ENCODE data around the gene POU3F4. TPM values are rescaled to one million over a fixed set of nuclear protein-coding genes. Genes with fewer than 3 reads are reported as not detected.

Gene POU3F4
- total and polyA plus RNA-seq, 2 of the 8 experiments (the other 6 are each of a cell fraction or from before 2014, with no cell fraction given): 1.1 to 1.9 TPM

DNA sequence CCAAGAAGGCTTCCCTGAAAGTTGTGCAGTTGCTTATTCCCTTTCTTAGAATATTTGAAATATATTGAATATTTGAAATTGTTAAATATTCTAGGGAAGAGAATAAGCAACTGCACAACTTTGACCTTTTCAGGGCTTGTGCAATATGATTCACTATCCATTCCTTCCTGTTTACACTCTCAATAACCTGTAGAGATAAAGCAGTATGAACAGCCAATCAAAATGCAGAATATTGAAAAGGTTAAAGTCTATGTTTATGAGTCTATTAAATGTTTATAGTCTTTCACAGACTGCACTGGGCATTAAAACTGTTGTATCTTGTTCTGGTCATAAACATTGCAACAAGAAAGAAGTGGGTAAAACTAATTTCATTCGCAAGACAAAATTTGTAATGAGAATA lies 13.8 kb downstream of the POU3F4 start:
- H3K23me2 ChIP-seq (ENCODE audit: low read depth, low read length): no peaks in the 10 kb centered on the region
- no peak overlapping the region for H2BK20ac ChIP-seq (ENCODE audit: low read length)
- H4K20me1 ChIP-seq (replicated peaks in 1 of 2; ENCODE audit: control insufficient read depth in 1 of 2, insufficient read depth in 2 of 2, low read length in 2 of 2): no peaks in the 10 kb centered on the region
- no peak overlapping the region for H3K14ac ChIP-seq (ENCODE audit: insufficient read length)
- H3K9me3 ChIP-seq (ENCODE audit: insufficient read depth in 2 of 2, low read depth in 1 of 2, low read length in 1 of 2): no peaks in the 10 kb centered on the region
- no peak overlapping the region for H2AFZ ChIP-seq (ENCODE audit: low read length)
- no peak overlapping the region for H4K5ac ChIP-seq (ENCODE audit: insufficient read length, low read depth, low read length)
- no peak overlapping the region for H3K4ac ChIP-seq (replicated peaks; ENCODE audit: insufficient read length, low read depth, low read length)
- no peak overlapping the region for H2BK5ac ChIP-seq (ENCODE audit: low read depth, low read length)
- H4K8ac ChIP-seq (ENCODE audit: extremely low read depth, insufficient read depth, low read length): no peak overlapping the region
- no peak overlapping the region for H2BK12ac ChIP-seq (ENCODE audit: low read depth, low read length)
- H2BK15ac ChIP-seq (ENCODE audit: low read length): no peak overlapping the region
- no peak overlapping the region for H3K4me3 ChIP-seq (ENCODE audit: extremely low read depth in 1 of 4, insufficient read depth in 2 of 4, low read depth in 3 of 4, low read length in 4 of 4)
- H2AK5ac ChIP-seq (ENCODE audit: low read depth, low read length): no peak overlapping the region
- H3K18ac ChIP-seq (ENCODE audit: extremely low read depth, low read length): no peak overlapping the region
- H3K56ac ChIP-seq (replicated peaks; ENCODE audit: insufficient read length, low read depth, low read length): no peak overlapping the region
- FAIRE-seq (no peak), DNase-seq (ENCODE audit: low read depth in 1 of 2, low spot score in 2 of 2) (no peak)
- H3K27ac ChIP-seq (ENCODE audit: low read depth, low read length): no peak overlapping the region
- H3K4me2 ChIP-seq (ENCODE audit: insufficient read depth in 1 of 2, low read depth in 2 of 2, low read length in 2 of 2): no peak overlapping the region
- H2BK120ac ChIP-seq (replicated peaks; ENCODE audit: low read depth, low read length): no peak overlapping the region
- H3K79me2 ChIP-seq (ENCODE audit: control insufficient read depth in 1 of 2, insufficient read depth in 2 of 2, low read length in 2 of 2): no peaks in the 10 kb centered on the region
- H3K27me3 ChIP-seq (replicated peaks in 1 of 4; ENCODE audit: control insufficient read depth in 3 of 4, extremely low read depth in 1 of 4, insufficient read depth in 3 of 4, low read length in 3 of 4): no peaks in the 10 kb centered on the region
- H3K79me1 ChIP-seq (ENCODE audit: low read depth, low read length): no peaks in the 10 kb centered on the region
- 86% methylated on average over 1 of the region's 1 CpG; no CpG with 5 or more reads in 1 of the 2 experiments for WGBS, 2 experiments (ENCODE audit: extremely low coverage in 1 of 2, insufficient coverage in 1 of 2, insufficient read length in 1 of 2, insufficient replicate concordance in 2 of 2, low coverage in 1 of 2, low lambda C conversion rate in 2 of 2, missing lambda C conversion rate in 1 of 2)
- peaks cover 0 to 1% (median 0%) of the 10 kb centered on the region in 4 experiments; a peak in 2 of 7 replicates for H3K4me1 ChIP-seq (replicated peaks in 1 of 4; ENCODE audit: control insufficient read depth in 3 of 4, insufficient read depth in 4 of 4, low read length in 3 of 4)
- H3K9ac ChIP-seq (replicated peaks in 1 of 4; ENCODE audit: extremely low read depth in 1 of 4, low read depth in 3 of 4, low read length in 3 of 4): no peak overlapping the region
- H3K23ac ChIP-seq (ENCODE audit: insufficient read length): no peak overlapping the region
- H3K36me3 ChIP-seq (ENCODE audit: control insufficient read depth in 2 of 4, insufficient read depth in 4 of 4, low read length in 3 of 4): no peaks in the 10 kb centered on the region
- ChIA-PET POLR2A (ENCODE audit: partially characterized antibody) (no interaction called here), CTCF (ENCODE audit: partially characterized antibody) (no interaction called here)
- no peak overlapping the region for H4K91ac ChIP-seq (replicated peaks; ENCODE audit: insufficient read length, low read length)
- no peak for TF ChIP-seq RBBP5 (IDR thresholded peaks at IDR 0.05; ENCODE audit: borderline replicate concordance, low read depth, low read length)
- TF ChIP-seq JUN (IDR thresholded peaks at IDR 0.05; ENCODE audit: low read depth, low read length): no peak
- TF ChIP-seq, protein P1, sequence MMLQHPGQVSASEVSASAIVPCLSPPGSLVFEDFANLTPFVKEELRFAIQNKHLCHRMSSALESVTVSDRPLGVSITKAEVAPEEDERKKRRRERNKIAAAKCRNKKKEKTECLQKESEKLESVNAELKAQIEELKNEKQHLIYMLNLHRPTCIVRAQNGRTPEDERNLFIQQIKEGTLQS (IDR thresholded peaks at IDR 0.05; ENCODE audit: insufficient read depth, low read depth, low read length): no peak
- TF ChIP-seq FOSL1 (IDR thresholded peaks at IDR 0.05; ENCODE audit: insufficient read depth, low read depth, low read length): no peak
- TF ChIP-seq SIX5 (IDR thresholded peaks at IDR 0.05; ENCODE audit: low read depth, low read length): no peak
- no peak for TF ChIP-seq ASH2L (IDR thresholded peaks at IDR 0.05; ENCODE audit: low read length)
- TF ChIP-seq RAD21 (IDR thresholded peaks at IDR 0.05 in 1 of 2, conservative IDR thresholded peaks at IDR 0.05 in 1 of 2; ENCODE audit: low read depth in 2 of 2, low read length in 2 of 2): no peak
- TF ChIP-seq POLR2AphosphoS5 (IDR thresholded peaks at IDR 0.05; ENCODE audit: low read depth, low read length): no peak
- no peak for TF ChIP-seq RNF2 (IDR thresholded peaks at IDR 0.05; ENCODE audit: borderline replicate concordance, low read depth, low read length, missing control alignments, poor library complexity, severe bottlenecking)
- no peak for TF ChIP-seq PHF8 (conservative IDR thresholded peaks at IDR 0.05; ENCODE audit: low read depth, low read length)
